ENCODE measurements around the gene PSMA5. TPM values are rescaled to one million over a fixed set of nuclear protein-coding genes. Genes with fewer than 3 reads are reported as not detected.

Gene PSMA5
- total and polyA plus RNA-seq, 2 of the 4 experiments (the other 2 are of a cell fraction) = 75.5 to 107 TPM

GRCh38 chr1:109386054-109386717, 40.1 kb downstream of the PSMA5 start:
- DNase-seq (no peak), ATAC-seq (ENCODE audit: low read depth) (no peak)
- H3K4me1 ChIP-seq (ENCODE audit: control insufficient read depth, insufficient read depth, low read length) = peaks cover 18% of the 10 kb centered on the region
- no peaks in the 10 kb centered on the region for H4K20me1 ChIP-seq (ENCODE audit: insufficient read depth, low read length)
- H3K27ac ChIP-seq (ENCODE audit: insufficient read depth, low read length) = no peak overlapping the region
- H3K36me3 ChIP-seq (ENCODE audit: control insufficient read depth, insufficient read depth, low read length) = no peaks in the 10 kb centered on the region
- no peak overlapping the region for H4K91ac ChIP-seq (ENCODE audit: insufficient read depth, low read depth, low read length)
- H4K5ac ChIP-seq (ENCODE audit: low read depth, low read length) = no peak overlapping the region
- BruUV-seq (replicated peaks) = no TSS peak
- peaks cover 2% of the 10 kb centered on the region; the same call in 1 of the 2 replicates for H3K9me3 ChIP-seq (ENCODE audit: control insufficient read depth, insufficient read depth, low read length)
- no peak overlapping the region for H3K56ac ChIP-seq (ENCODE audit: extremely low read depth, insufficient read depth, low read length)
- no peak for TF ChIP-seq RCOR1 (IDR thresholded peaks at IDR 0.05; ENCODE audit: insufficient replicate concordance, low read length)
- H3K23ac ChIP-seq (ENCODE audit: low read depth, low read length) = no peak overlapping the region
- H3K4me3 ChIP-seq (ENCODE audit: insufficient read depth, low read depth, low read length) = no peak overlapping the region
- H3K27me3 ChIP-seq (ENCODE audit: control insufficient read depth, insufficient read depth, low read length) = no peaks in the 10 kb centered on the region
- dilution Hi-C loops (cut with HindIII; ENCODE audit: low sequenced_read_pairs, unreplicated experiment) = no loop called here
- H3K4me2 ChIP-seq (ENCODE audit: low read depth, low read length) = no peak overlapping the region
- 0 out of 3 replicates have a peak overlapping the region, but pooled peaks have one; percentile 58 for H2BK15ac ChIP-seq (ENCODE audit: low read depth, low read length)
- no peak overlapping the region for H2BK20ac ChIP-seq (ENCODE audit: low read depth, low read length)
- no peak overlapping the region for H2AFZ ChIP-seq (replicated peaks; ENCODE audit: low read length, poor library complexity)
- peaks cover 17 to 77% of the 10 kb centered on the region in 2 experiments for H3K79me1 ChIP-seq (ENCODE audit: low read depth in 1 of 2, low read length in 2 of 2)
- H4K8ac ChIP-seq (ENCODE audit: low read depth in 2 of 2, low read length in 2 of 2) = no peak overlapping the region
- CTCF ChIA-PET = no interaction called here
- H3K18ac ChIP-seq (ENCODE audit: low read depth, low read length) = no peak overlapping the region
- intact Hi-C loops (cut with micrococcal nuclease) = no loop called here
- H3K14ac ChIP-seq (replicated peaks; ENCODE audit: low read depth, low read length) = no peak overlapping the region
- H2BK120ac ChIP-seq (ENCODE audit: low read depth, low read length) = no peak overlapping the region
- no peak overlapping the region for H3K9ac ChIP-seq (ENCODE audit: low read depth, low read length)
- H2BK5ac ChIP-seq (ENCODE audit: low read depth, low read length, poor library complexity, severe bottlenecking) = no peak overlapping the region
- H3K9me1 ChIP-seq (ENCODE audit: insufficient read depth, low read length) = peaks cover 13% of the 10 kb centered on the region
- no peak overlapping the region for H2AK9ac ChIP-seq (replicated peaks; ENCODE audit: low read depth, low read length, poor library complexity)
- H3K4ac ChIP-seq (ENCODE audit: low read depth, low read length) = no peak overlapping the region
- POLR2A ChIA-PET (ENCODE audit: unreplicated experiment) = no interaction called here
- WGBS, 2 experiments (ENCODE audit: extremely low coverage in 2 of 2, insufficient read length in 1 of 2) = no CpG with 5 or more reads among the region's 2 CpGs
- H2AK5ac ChIP-seq (ENCODE audit: low read depth, low read length) = no peak overlapping the region
- in situ Hi-C loops (cut with MboI; ENCODE audit: low sequenced_read_pairs) = no loop called here
